Peyer's patch (tissue), 4 donors: ENCODE data around the gene FAM81B. TPM values are rescaled to one million over a fixed set of nuclear protein-coding genes. Genes with fewer than 3 reads are reported as not detected.

Source experiments
- DNase-seq, 3 donors: peaks; one replicate each; pipeline ENCODE4 v3.0.0-alpha.2; 2017 to 2019
- H3K27ac ChIP-seq, 4 donors: fragments of 200-600 bp; sonication (generic); one replicate each; pipeline ENCODE4 v1.5.1; 2016 to 2019
- H3K27me3 ChIP-seq, 2 donors: fragments of 200-600 bp; sonication (generic); one replicate each; pipeline ENCODE4 v1.5.1; 2019
- H3K36me3 ChIP-seq, 3 donors: fragments of 200-600 bp; sonication (generic); one replicate each; pipeline ENCODE4 v1.5.1; 2016 to 2019
- H3K4me1 ChIP-seq, 4 donors: fragments of 200-600 bp; sonication (generic); one replicate each; pipeline ENCODE4 v1.5.1; 2016 to 2019
- H3K4me3 ChIP-seq, 4 donors: fragments of 200-600 bp; sonication (generic); 1 replicate in 3 of 4; 2 replicates in 1 of 4; pipeline ENCODE4 v1.5.1; 2016 to 2019; ENCODE audit warnings: mild to moderate bottlenecking in 1 of 4
- H3K9me3 ChIP-seq, 4 donors: fragments of 200-600 bp; sonication (generic); one replicate each; pipeline ENCODE4 v1.5.1; 2016 to 2019; ENCODE audit warnings: mild to moderate bottlenecking in 1 of 4
- POLR2A ChIP-seq, 2 donors: fragments of 450-650 bp; IDR thresholded peaks; one replicate each; pipeline ENCODE4 v1.5.1; 2017; ENCODE audit warnings: antibody characterized with exemption in 2 of 2, mild to moderate bottlenecking in 2 of 2, moderate library complexity in 2 of 2
- total RNA-seq, 4 donors: library from RNA; depleted of rRNA; stranded (reverse); fragments of >200 nt; gene quantifications; one replicate each; pipeline ENCODE4 v1.1.0, GENCODE V29; 2016
- TF ChIP-seq, protein P1 (sequence below), 6 experiments: fragments of 450-650 bp in 4 of 6; fragments of 200-600 bp in 2 of 6; sonication (generic) in 1 of 6; IDR thresholded peaks; one replicate each; pipeline ENCODE4 v1.5.1; 2017 to 2019; ENCODE audit warnings: antibody characterized with exemption in 6 of 6, mild to moderate bottlenecking in 3 of 6, moderate library complexity in 1 of 6

The FAM81B gene
- total RNA-seq, 4 donors from 2014 or later, result not detected

DNA sequence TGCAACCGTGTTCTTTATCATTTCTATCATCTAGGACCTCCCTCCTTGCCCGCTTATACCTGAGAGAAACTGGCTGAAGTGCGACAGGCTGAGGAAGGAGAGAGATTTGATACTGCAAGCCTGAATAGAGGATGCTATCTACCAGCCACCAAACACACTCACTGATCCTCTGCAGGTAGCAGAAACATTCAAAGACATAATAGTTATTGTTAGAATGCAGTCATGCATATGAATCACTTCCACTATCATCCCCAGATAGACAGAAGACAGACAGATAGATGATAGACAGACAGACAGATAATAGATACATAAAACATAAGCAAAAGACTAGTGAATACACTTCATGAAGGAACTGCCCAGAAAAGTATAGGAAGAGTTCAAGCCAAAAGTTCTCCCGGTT is 32.9 kb downstream of the FAM81B start:
- no peaks in the 10 kb centered on the region for H3K4me1 ChIP-seq
- H3K27me3 ChIP-seq, result no peaks in the 10 kb centered on the region
- no peak overlapping the region for H3K4me3 ChIP-seq
- no peaks in the 10 kb centered on the region for H3K36me3 ChIP-seq
- TF ChIP-seq, protein P1, sequence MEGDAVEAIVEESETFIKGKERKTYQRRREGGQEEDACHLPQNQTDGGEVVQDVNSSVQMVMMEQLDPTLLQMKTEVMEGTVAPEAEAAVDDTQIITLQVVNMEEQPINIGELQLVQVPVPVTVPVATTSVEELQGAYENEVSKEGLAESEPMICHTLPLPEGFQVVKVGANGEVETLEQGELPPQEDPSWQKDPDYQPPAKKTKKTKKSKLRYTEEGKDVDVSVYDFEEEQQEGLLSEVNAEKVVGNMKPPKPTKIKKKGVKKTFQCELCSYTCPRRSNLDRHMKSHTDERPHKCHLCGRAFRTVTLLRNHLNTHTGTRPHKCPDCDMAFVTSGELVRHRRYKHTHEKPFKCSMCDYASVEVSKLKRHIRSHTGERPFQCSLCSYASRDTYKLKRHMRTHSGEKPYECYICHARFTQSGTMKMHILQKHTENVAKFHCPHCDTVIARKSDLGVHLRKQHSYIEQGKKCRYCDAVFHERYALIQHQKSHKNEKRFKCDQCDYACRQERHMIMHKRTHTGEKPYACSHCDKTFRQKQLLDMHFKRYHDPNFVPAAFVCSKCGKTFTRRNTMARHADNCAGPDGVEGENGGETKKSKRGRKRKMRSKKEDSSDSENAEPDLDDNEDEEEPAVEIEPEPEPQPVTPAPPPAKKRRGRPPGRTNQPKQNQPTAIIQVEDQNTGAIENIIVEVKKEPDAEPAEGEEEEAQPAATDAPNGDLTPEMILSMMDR (IDR thresholded peaks at IDR 0.05), result no peak
- no peak for TF ChIP-seq POLR2A (IDR thresholded peaks at IDR 0.05)
- no peak overlapping the region for H3K27ac ChIP-seq
- no peak for DNase-seq
- no peaks in the 10 kb centered on the region for H3K9me3 ChIP-seq

DNA sequence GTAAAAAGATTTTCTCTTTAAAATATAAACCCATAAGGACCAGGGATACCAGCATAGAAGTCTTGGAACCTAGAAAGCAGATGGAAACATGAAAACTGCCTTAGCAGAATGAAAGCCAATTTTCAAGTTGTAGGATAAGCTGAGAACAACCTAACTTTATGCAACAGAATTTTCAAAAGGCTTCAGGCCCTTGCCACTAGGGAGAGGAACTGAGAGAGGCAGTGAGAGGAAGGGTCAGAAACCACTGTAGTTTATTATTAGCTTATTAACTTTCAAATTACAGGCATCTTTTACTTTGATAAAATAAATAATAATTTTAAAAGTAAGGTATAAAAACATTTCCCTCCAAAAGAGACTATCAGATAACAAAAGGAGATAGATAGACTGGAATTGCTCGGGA is 33.4 kb downstream of the FAM81B start:
- no peaks in the 10 kb centered on the region for H3K9me3 ChIP-seq
- H3K4me3 ChIP-seq, result no peak overlapping the region
- TF ChIP-seq, protein P1 (IDR thresholded peaks at IDR 0.05), result no peak
- no peak for TF ChIP-seq POLR2A (IDR thresholded peaks at IDR 0.05)
- no peak for DNase-seq
- H3K36me3 ChIP-seq, result no peaks in the 10 kb centered on the region
- H3K27me3 ChIP-seq, result no peaks in the 10 kb centered on the region
- H3K27ac ChIP-seq, result no peak overlapping the region
- no peaks in the 10 kb centered on the region for H3K4me1 ChIP-seq

DNA sequence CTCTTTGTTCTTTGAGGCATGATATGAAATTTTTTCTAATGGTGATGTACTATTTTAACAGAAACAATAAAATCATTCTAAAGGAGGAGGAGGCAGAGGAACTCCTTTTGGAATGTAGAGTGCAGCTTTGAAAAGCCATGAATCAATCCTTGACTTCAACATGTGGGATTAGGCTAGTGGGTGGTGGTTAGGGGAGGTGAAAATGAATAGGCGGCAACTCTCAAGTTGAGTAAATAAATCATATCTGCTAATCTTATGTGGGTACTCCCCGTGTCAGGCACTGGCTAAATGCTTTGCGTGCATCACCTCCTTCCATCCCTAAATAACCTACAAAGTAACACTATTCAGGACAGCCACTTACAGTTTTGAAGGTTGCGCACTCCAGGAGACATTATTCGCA is 35.1 kb downstream of the FAM81B start:
- Histone ChIP-seq H3K36me3 (no peaks in the 10 kb centered on the region), H3K27me3 (no peaks in the 10 kb centered on the region), H3K4me3 (no peak overlapping the region), H3K9me3 (no peaks in the 10 kb centered on the region), H3K27ac (no peak overlapping the region), H3K4me1 (no peaks in the 10 kb centered on the region)
- DNase-seq, result no peak
- no peak for TF ChIP-seq POLR2A (IDR thresholded peaks at IDR 0.05)
- TF ChIP-seq, protein P1 (IDR thresholded peaks at IDR 0.05), result no peak

DNA sequence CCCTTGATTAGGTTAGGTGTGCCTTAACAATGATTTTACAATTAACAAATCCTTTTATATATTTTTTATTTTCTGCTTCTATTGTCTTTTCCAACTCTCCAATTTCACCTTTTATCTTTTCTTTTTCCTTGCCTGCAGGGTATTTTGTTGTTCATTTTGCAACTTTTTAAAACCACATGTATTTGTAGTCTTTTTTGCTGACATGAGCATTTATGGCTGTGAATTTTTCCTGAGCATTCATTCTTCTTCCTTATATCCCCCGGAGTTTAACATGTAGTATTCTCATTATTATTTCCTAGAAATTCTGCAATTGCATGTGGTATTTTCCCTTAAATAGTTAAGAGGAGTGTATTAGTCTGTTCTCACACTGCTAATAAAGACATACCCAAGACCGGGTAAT is 41.6 kb downstream of the FAM81B start:
- no peaks in the 10 kb centered on the region for H3K9me3 ChIP-seq
- H3K4me1 ChIP-seq, result no peaks in the 10 kb centered on the region
- TF ChIP-seq, protein P1 (IDR thresholded peaks at IDR 0.05), result no peak
- TF ChIP-seq POLR2A (IDR thresholded peaks at IDR 0.05), result no peak
- H3K27me3 ChIP-seq, result no peaks in the 10 kb centered on the region
- no peak overlapping the region for H3K27ac ChIP-seq
- no peak overlapping the region for H3K4me3 ChIP-seq
- no peaks in the 10 kb centered on the region for H3K36me3 ChIP-seq
- DNase-seq, result no peak

DNA sequence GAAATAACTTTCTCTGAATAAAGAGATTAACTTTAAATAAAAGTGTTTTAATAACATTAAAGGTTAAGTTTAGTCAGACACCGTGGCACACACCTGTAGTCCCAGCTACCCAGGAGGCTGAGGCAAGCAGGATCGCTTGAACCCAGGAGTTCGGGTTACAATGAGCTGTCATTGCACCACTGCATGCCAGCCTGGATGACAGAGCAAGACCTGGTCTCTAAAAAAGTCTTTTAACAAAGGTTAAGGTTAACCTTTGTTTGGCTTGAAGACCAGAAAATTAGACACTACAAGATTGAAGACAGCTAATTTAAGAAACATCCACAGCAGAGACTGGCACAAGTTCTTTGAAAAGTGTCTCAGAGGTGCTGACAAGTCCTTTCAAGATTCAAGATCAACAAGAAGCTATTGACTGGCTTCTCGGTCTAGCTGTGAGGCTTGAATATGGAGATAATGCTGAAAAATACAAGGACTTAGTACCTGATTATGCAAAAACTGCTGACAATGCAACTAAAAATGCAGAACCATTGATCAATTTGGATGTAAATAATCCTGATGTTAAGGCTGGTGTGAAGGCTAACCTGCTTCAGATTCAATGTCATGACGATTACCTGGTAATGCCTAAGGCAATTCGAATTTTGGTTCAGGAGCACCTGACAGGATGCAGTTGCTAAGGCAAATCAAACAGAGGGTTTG is 48.8 kb downstream of the FAM81B start:
- no peaks in the 10 kb centered on the region for H3K27me3 ChIP-seq
- TF ChIP-seq POLR2A (IDR thresholded peaks at IDR 0.05), result no peak
- TF ChIP-seq, protein P1 (IDR thresholded peaks at IDR 0.05), result no peak

DNA sequence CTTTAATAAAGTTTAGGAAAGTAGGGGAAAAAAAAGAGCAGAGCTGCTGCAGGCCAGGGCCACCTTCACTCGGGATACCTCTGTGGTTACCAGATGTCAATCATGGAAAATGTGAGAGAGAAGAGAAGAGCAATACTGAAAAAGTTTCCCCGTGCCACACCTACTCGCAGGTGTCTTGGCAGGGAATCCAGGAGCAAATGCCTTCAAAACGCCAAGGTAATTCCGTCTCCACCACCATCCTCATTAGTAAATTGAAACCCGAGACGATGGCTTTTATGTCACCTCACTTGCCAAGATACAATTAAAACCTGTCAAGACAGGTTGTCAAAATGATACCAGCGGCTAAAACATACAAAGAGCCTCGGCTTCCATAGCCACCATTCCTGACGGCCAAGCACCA is 49.7 kb downstream of the FAM81B start:
- Histone ChIP-seq H3K36me3 (no peaks in the 10 kb centered on the region), H3K27me3 (no peaks in the 10 kb centered on the region), H3K9me3 (no peaks in the 10 kb centered on the region), H3K4me3 (no peak overlapping the region), H3K4me1 (no peaks in the 10 kb centered on the region), H3K27ac (no peak overlapping the region)
- no peak for TF ChIP-seq POLR2A (IDR thresholded peaks at IDR 0.05)
- TF ChIP-seq, protein P1 (IDR thresholded peaks at IDR 0.05), result no peak
- DNase-seq, result no peak

More for the DNA sequence above, 48.8 kb downstream of the FAM81B start:
- Histone ChIP-seq H3K4me1 (no peaks in the 10 kb centered on the region), H3K9me3 (no peaks in the 10 kb centered on the region), H3K36me3 (no peaks in the 10 kb centered on the region), H3K4me3 (no peak overlapping the region), H3K27ac (no peak overlapping the region)
- DNase-seq, result no peak
